ENCODE data around the gene IQCH. TPM values are rescaled to one million over a fixed set of nuclear protein-coding genes. Genes with fewer than 3 reads are reported as not detected.

Gene IQCH
- total and polyA plus RNA-seq, 12 donors = 0.29 to 2.6 (median 1.2) TPM

DNA sequence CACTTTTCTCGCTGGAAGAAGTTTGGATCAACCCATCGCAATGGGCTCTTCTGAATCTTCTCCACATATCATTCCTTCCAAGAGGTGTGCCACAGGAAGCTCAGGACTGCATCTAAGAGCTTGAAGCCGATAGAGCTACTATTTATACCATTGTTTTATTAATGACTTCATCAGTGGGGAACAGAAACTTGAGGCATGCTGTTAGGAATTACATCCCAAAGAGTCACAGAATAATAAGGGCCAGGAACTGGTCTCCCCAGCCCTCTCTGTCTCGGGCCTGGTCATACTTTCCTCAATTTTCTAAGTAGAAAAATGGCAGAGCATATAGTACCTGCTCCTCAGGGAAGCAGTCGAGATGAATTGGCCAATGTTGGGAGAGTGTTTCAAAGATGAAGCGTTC is 249.5 kb downstream of the IQCH start:
- TF ChIP-seq, protein P1, sequence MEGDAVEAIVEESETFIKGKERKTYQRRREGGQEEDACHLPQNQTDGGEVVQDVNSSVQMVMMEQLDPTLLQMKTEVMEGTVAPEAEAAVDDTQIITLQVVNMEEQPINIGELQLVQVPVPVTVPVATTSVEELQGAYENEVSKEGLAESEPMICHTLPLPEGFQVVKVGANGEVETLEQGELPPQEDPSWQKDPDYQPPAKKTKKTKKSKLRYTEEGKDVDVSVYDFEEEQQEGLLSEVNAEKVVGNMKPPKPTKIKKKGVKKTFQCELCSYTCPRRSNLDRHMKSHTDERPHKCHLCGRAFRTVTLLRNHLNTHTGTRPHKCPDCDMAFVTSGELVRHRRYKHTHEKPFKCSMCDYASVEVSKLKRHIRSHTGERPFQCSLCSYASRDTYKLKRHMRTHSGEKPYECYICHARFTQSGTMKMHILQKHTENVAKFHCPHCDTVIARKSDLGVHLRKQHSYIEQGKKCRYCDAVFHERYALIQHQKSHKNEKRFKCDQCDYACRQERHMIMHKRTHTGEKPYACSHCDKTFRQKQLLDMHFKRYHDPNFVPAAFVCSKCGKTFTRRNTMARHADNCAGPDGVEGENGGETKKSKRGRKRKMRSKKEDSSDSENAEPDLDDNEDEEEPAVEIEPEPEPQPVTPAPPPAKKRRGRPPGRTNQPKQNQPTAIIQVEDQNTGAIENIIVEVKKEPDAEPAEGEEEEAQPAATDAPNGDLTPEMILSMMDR (IDR thresholded peaks at IDR 0.05) = no peak
- intact Hi-C loops (cut with DNase I) = loop anchor here in 2 of 10 donors (5.0 kb wide), 1 partner anchor 333 kb away; no protein-coding TSS in a partner anchor
- 91 to 92% methylated on average over 6 of the region's 6 CpGs for WGBS, 2 donors
- ATAC-seq (no peak), DNase-seq (no peak)
- Histone ChIP-seq H3K36me3 (peaks cover 0 to 7% (median 0%) of the 10 kb centered on the region in 9 donors), H3K27me3 (no peaks in the 10 kb centered on the region), H3K27ac (no peak overlapping the region), H3K9me3 (no peaks in the 10 kb centered on the region), H3K4me3 (no peak overlapping the region), H3K4me1 (peaks cover 0 to 17% (median 0%) of the 10 kb centered on the region in 9 donors)

GRCh38 chr15:67504796-67505195 is 250.2 kb downstream of the IQCH start:
- H3K36me3 ChIP-seq = peaks cover 0 to 15% (median 0%) of the 10 kb centered on the region in 9 donors
- intact Hi-C loops (cut with DNase I) = loop anchor here in 2 of 10 donors (5.0 kb wide), 1 partner anchor 333 kb away; no protein-coding TSS in a partner anchor
- DNase-seq (no peak), ATAC-seq (no peak)
- 87 to 91% methylated on average over 5 of the region's 5 CpGs for WGBS, 2 donors
- no peak overlapping the region for H3K4me3 ChIP-seq
- TF ChIP-seq, protein P1 (IDR thresholded peaks at IDR 0.05) = no peak
- H3K9me3 ChIP-seq = no peaks in the 10 kb centered on the region
- no peak overlapping the region for H3K27ac ChIP-seq
- H3K4me1 ChIP-seq = peaks cover 0 to 17% (median 0%) of the 10 kb centered on the region in 9 donors
- H3K27me3 ChIP-seq = no peaks in the 10 kb centered on the region

DNA sequence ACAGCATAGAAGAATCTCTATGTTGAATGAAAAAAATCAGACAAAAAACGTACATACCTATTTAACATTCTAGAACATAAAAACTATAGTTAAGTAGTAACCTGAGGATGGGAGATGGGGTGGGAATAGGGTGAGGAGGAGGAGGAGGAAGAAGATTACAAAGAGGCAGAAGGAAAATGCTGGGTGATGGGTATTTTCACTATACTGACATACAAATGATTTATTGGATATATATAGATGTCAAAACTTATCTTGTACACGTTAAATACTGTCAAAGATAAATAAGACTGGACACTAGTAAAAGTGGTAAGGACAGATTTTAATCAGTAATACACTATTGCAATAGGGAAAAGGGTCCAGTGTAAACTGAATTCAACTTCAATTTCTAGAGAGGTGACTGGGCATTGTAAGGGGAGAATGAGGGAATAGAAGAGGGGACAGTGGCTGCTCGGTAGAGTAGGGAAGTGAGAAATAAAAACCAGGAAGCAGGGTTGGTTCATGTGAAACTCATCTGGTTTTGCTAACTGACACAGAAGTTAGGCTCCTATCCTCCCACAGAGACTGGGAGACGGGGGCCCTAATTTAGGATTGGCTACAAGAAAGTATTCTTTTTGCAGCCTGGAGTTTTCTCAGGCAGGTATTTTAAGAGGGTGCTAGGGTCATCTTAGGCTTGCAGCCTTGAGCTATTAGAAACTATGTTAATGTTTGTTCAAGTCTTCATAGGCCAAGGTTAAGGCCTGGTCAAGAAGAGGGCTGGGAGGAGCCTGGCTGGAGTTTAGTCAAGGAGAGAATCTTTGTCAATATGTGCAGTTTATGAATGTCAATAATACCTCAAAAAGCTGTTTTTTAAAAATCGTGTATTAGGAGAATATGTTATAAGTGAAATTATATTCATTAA is 251.3 kb downstream of the IQCH start:
- 81 to 83% methylated on average over 5 of the region's 5 CpGs for WGBS, 2 donors
- intact Hi-C loops (cut with DNase I) = no loop called here

More for the DNA sequence above, 251.3 kb downstream of the IQCH start:
- Histone ChIP-seq H3K36me3 (peaks cover 0 to 26% (median 0%) of the 10 kb centered on the region in 9 donors), H3K27me3 (no peaks in the 10 kb centered on the region), H3K9me3 (no peaks in the 10 kb centered on the region), H3K4me1 (peaks cover 0 to 17% (median 0%) of the 10 kb centered on the region in 9 donors), H3K27ac (no peak overlapping the region), H3K4me3 (no peak overlapping the region)
- TF ChIP-seq, protein P1 (IDR thresholded peaks at IDR 0.05) = no peak
- ATAC-seq (no peak), DNase-seq (no peak)
